ENCODE results near the gene WFDC10B.
"Not testable (repeated sequence)": the region's sequence is repeated elsewhere in the genome, so short reads cannot be mapped to it uniquely, and the experiment has no call there.

WFDC10B gene

GRCh38 chr20:45701873-45702272 is 2.9 kb downstream of the WFDC10B start, which contains the start of gene WFDC13:
TSS of gene WFDC13 (plus strand) at chr20:45702038. CDS start at chr20:45702124, 86 bp downstream.
- no peak for DNase-seq
- Histone ChIP-seq H3K9me3 (no peaks in the 10 kb centered on the region), H3K36me3 (no peaks in the 10 kb centered on the region), H3K4me3 (ENCODE audit: low read depth, low read length) (no peak within 1 kb of the TSS), H3K27me3 (peaks cover 14% of the 10 kb centered on the region), H3K4me1 (no peaks in the 10 kb centered on the region)
- no peak for TF ChIP-seq CTCF (IDR thresholded peaks at IDR 0.05; ENCODE audit: low read depth, low read length)

- no peaks in the 10 kb centered on the region for H3K9me3 ChIP-seq
- H3K4me1 ChIP-seq, result no peaks in the 10 kb centered on the region
- H3K27me3 ChIP-seq, result peaks cover 17% of the 10 kb centered on the region
- DNase-seq, result no peak
- no peaks in the 10 kb centered on the region for H3K36me3 ChIP-seq
- no peak for TF ChIP-seq CTCF (IDR thresholded peaks at IDR 0.05; ENCODE audit: low read depth, low read length)
- no peak overlapping the region for H3K4me3 ChIP-seq (ENCODE audit: low read depth, low read length)
Measured at GRCh38 chr20:45701104-45701503, 3.7 kb downstream of the WFDC10B start.

GRCh38 chr20:45695496-45695895 is 9.3 kb downstream of the WFDC10B start:
- TF ChIP-seq CTCF (IDR thresholded peaks at IDR 0.05; ENCODE audit: low read depth, low read length), result no peak
- no peak for DNase-seq

GRCh38 chr20:45693346-45693745 is 11.5 kb downstream of the WFDC10B start:
- not testable (repeated sequence) for H3K9me3 ChIP-seq; H3K4me1 ChIP-seq; H3K36me3 ChIP-seq; DNase-seq; H3K27me3 ChIP-seq; H3K4me3 ChIP-seq (ENCODE audit: low read depth, low read length)

More at GRCh38 chr20:45695496-45695895, 9.3 kb downstream of the WFDC10B start:
- Histone ChIP-seq H3K4me3 (ENCODE audit: low read depth, low read length) (no peak overlapping the region), H3K36me3 (no peaks in the 10 kb centered on the region), H3K27me3 (peaks cover 9% of the 10 kb centered on the region), H3K9me3 (no peaks in the 10 kb centered on the region), H3K4me1 (no peaks in the 10 kb centered on the region)

- Histone ChIP-seq H3K4me3 (ENCODE audit: low read depth, low read length) (no peak overlapping the region), H3K4me1 (no peaks in the 10 kb centered on the region), H3K27me3 (no peaks in the 10 kb centered on the region), H3K9me3 (no peaks in the 10 kb centered on the region; the same call in 1 of the 2 replicates), H3K36me3 (no peaks in the 10 kb centered on the region)
- no peak for TF ChIP-seq CTCF (IDR thresholded peaks at IDR 0.05; ENCODE audit: low read depth, low read length)
- no peak for DNase-seq
Measured at GRCh38 chr20:45685896-45686295, 18.9 kb downstream of the WFDC10B start.

- TF ChIP-seq CTCF (IDR thresholded peaks at IDR 0.05; ENCODE audit: low read depth, low read length), result no peak
- no peak for DNase-seq
- no peaks in the 10 kb centered on the region for H3K9me3 ChIP-seq
- H3K4me3 ChIP-seq (ENCODE audit: low read depth, low read length), result no peak overlapping the region
- no peaks in the 10 kb centered on the region for H3K36me3 ChIP-seq
- no peaks in the 10 kb centered on the region for H3K4me1 ChIP-seq
- no peaks in the 10 kb centered on the region for H3K27me3 ChIP-seq
Measured at GRCh38 chr20:45679650-45680049, 25.2 kb downstream of the WFDC10B start.

GRCh38 chr20:45672765-45673164 is 32.1 kb downstream of the WFDC10B start:
- no peak overlapping the region for H3K4me3 ChIP-seq (ENCODE audit: low read depth, low read length)
- DNase-seq, result no peak
- peaks cover 4% of the 10 kb centered on the region; the same call in 1 of the 2 replicates for H3K27me3 ChIP-seq
- H3K36me3 ChIP-seq, result no peaks in the 10 kb centered on the region
- H3K4me1 ChIP-seq, result no peaks in the 10 kb centered on the region
- TF ChIP-seq CTCF (IDR thresholded peaks at IDR 0.05; ENCODE audit: low read depth, low read length), result no peak
- H3K9me3 ChIP-seq, result no peaks in the 10 kb centered on the region
